IPS-NIHi7 (cell line): ENCODE results near the gene GXYLT2.
A peak's percentile ranks its signal among the peaks of the same experiment; 100 is the strongest.
"Not testable (repeated sequence)": the region's sequence is repeated elsewhere in the genome, so short reads cannot be mapped to it uniquely, and the experiment has no call there.

ENCODE experiments used
- DNase-seq: peaks from one replicate; pipeline ENCODE4 v3.0.0; 2012; ENCODE audit warnings: mixed read lengths; ENCODE audit errors: extremely low spot score

The GXYLT2 gene

GRCh38 chr3:72892081-72892775 lies 4.4 kb downstream of the GXYLT2 start:
- DNase-seq: no peak

DNA sequence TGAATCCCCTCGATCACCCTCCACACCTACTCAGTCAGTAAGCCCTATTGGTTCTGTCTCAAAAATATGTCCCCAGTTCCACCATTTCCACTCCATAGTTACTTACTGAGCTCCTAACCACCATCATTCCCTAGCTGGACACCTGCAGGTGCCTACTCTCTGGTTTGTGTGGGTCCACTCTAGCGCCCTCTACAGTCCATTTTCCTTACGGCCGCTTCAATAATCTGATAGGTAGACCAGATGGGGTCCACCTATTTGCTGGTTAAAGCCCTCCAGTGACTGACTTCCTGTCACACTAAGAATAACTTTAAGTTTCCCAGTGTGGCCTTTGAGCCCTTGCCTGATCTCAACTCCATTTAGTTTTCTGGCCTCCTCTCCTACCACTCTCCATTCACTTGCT lies 5.0 kb downstream of the GXYLT2 start:
- peak; percentile 82 for DNase-seq

DNA sequence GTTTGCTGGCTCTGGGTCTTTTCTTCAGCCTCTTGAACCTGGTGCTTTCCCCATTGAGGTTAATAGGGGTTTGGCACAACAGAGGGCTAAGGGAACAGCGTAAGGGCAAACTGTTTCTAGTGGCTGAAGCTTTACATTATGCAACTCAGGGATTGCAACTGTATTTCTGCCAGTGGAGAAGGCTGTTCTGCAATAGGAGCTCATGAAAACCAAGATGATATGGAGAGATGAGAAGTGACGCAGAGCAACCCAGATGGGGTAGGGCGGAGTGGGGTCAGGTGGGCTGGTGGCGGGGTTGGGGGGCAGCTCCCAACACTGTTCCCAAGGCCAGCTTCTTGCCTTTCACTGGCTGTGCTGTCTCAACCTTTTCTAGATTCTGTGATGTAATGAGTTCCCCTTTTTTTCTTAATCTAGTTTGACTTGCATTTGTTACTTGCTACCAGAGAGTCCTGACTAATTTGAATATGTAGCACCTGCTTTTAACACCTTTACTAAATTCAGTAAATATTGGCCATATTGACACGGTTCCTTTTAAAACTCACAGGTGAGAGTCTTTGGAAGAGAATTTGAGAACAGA lies 7.2 kb downstream of the GXYLT2 start:
- DNase-seq: no peak

GRCh38 chr3:72896996-72897757 lies 9.3 kb downstream of the GXYLT2 start:
- no peak for DNase-seq

- DNase-seq: no peak
These were observed 9.8 kb downstream of the GXYLT2 start for GRCh38 chr3:72897758-72898007.

DNA sequence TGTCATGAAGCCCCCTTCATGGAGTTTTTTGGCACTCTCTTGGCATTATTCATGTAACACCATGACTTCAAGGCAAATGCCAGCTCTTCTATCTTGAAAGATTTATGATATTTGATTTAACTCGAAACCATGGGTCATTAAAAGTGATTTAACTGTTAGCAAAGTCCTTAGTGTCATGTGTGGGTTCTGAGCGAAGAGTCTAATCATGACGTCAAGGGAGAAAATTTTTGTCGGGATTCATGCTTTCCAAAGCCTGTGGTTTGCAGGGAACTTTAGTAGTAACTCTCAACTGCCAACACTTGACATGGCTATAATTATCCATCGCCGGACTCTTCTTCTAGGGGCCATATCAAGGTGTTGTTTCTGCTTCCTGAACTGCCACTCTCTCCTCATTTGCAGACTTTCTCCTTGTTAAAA lies 11.5 kb downstream of the GXYLT2 start:
- no peak for DNase-seq

DNA sequence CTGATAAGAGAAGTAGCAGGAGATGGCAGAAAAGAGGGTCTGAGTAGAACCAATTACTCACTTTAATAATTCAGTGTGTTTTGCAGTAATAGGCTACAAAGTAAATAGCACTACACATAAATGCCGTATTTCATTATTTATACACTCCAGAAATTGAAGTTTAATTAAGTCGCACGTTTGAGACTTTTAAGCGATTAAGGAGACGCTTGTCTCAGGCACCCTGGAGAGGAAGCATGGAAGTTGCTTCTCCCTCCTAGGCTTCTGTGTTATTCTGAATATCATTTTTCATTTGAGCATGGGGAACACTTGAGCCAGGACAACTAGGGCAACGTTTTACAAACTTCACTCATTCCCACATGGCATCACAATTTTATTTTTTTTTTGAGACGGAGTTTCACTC lies 12.2 kb downstream of the GXYLT2 start:
- DNase-seq: no peak

DNA sequence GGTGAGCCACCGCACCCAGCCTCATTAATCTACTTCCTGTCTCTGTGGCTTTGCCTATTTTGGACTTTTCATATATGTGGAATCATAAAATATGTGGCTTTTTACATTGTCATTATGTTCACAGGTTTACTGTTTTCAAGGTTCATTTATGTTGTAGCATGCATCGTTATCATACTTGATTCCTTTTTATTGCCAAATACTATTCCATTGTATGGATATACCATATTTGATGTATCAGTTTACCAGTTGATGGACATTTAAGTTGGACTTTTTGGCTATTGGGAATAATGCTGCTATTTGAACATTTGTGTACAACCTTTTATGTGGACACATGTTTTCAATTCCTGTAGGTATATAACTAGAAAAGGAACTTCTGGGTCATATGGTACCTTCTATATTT lies 14.0 kb downstream of the GXYLT2 start:
- no peak for DNase-seq

DNA sequence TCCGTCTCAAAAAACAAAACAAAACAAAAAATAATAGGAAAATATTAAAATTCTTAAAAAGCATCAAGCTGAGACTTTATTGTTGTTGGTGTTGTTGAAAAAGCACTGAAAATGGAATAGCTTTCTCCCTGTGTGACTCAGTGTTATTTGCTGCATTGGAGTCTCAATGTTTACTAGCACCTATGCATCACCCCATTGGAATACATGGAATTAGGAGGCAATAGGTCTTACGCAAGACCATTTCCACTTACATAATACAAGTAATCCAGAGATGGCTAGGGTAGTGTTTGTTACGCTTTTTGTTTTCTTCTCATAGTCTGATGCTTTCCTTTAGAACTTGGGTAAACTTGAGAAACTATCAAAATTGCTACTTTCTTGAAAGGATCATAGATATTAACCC lies 15.2 kb downstream of the GXYLT2 start:
- no peak for DNase-seq

GRCh38 chr3:72904163-72904562 lies 16.3 kb downstream of the GXYLT2 start:
- DNase-seq: no peak

GRCh38 chr3:72906154-72906553 lies 18.3 kb downstream of the GXYLT2 start:
- DNase-seq: no peak

DNA sequence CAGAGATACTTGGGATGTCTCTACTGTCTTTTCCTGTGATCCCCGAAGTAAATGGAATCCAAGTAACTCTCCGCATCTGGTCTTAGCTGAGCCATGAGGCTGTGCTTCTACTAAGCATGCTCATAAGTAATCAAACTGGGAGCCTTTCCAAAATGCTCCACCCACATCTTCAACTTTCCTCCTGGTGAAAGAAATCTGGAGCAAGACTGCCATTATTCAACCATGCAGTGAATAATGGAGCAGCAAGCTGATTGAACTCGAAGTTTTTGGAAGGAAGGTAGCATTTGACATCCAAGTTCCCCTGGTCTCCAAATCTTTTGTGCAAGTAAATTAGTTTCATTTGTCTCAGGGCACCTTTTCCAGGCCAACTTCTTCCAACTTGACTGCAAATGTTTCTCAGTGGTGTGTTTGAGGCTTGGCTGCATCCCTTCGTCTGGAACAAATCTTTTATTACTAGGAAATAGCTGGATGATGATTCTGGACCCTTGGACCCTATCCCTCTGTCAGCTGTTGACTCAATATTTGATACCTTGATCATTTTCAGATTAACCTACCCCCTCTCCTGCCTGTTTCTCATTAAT lies 19.4 kb downstream of the GXYLT2 start:
- no peak for DNase-seq

GRCh38 chr3:72907731-72908620 lies 20.1 kb downstream of the GXYLT2 start:
- no peak for DNase-seq

DNA sequence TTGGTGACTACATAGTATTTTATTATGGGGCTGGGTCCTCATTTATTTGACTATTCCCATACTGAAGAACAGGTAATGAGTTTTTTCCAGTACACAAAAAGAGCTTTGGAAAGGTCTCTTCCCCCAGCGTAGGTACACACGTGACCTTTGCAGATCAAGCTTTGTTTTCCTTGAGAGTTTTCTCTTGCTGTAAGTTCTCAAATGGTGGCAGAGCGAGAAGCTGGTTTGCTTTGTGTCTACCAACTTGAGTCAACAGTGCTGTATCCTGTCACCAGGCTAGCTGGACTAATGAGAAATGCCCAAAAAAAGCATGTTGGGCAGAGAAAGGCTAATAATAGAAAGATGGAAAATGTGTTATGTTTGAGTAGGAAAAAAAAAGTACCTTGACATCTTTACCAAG lies 21.7 kb downstream of the GXYLT2 start:
- DNase-seq: no peak

GRCh38 chr3:72912532-72912931 lies 24.7 kb downstream of the GXYLT2 start:
- no peak for DNase-seq

GRCh38 chr3:72914383-72914782 lies 26.5 kb downstream of the GXYLT2 start:
- no peak for DNase-seq

DNA sequence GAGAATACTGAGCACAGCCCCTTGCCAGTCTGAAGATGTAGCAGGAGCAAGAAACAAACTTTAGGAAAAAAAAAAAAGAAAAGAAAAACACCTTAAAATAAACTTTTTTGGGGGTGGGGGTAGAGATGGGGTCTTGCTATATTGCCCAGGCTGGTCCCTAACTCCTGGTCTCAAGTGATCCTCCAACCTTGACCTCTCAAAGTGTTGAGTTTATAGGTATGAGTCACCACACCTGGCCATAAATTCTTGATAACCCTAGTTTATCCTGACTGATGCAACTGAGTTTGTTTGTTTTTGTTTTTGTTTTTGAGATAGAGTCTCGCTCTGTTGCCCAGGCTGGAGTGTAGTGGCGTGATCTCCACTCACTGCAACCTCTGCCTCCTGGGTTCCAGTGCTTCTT lies 28.4 kb downstream of the GXYLT2 start:
- no peak for DNase-seq

GRCh38 chr3:72919520-72919919 lies 31.7 kb downstream of the GXYLT2 start:
- no peak for DNase-seq

GRCh38 chr3:72924055-72924454 lies 36.2 kb downstream of the GXYLT2 start:
- no peak for DNase-seq

DNA sequence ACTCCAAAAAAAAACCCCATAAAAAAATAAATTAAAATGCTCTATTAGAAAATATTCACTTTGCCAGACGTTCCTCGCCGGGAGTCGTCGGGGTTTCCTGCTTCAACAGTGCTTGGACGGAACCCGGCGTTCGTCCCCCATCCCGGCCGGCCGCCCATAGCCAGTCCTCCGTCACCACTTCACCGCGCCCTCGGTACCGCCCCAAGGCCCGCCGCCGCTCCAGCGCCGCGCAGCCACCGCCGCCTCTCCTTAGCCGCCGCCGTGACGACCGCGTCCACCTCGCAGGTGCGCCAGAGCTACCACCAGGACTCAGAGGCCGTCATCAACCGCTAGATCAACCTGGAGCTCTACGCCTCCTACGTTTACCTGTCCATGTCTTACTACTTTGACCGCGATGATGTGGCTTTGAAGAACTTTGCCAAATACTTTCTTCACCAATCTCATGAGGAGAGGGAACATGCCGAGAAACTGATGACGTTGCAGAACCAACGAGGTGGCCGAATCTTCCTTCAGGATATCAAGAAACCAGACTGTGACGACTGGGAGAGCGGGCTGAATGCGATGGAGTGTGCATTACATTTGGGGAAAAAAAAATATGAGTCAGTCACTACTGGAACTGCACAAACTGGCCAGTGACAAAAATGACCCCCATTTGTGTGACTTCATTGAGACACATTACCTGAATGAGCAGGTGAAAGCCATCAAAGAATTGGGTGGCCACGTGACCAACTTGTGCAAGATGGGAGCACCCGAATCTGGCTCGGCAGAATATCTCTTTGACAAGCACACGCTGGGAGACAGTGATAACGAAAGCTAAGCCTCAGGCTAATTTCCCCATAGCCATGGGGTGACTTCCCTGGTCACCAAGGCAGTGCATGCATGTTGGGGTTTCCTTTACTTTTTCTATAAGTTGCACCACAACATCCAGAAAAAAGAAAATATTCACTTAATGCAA lies 41.2 kb downstream of the GXYLT2 start:
- DNase-seq: not testable (repeated sequence)

- no peak for DNase-seq
These were observed 42.9 kb downstream of the GXYLT2 start for GRCh38 chr3:72930754-72931153.
